HG03135 (cell line): ENCODE results near the gene SUPT5H.

ENCODE experiments used
- ATAC-seq: cut with Tn5 transposase; IDR thresholded peaks from one replicate; pipeline ENCODE4 v1.9.1; 2021; ENCODE audit warnings: mild to moderate bottlenecking, moderate library complexity; ENCODE audit not compliant: unreplicated experiment

SUPT5H gene

DNA sequence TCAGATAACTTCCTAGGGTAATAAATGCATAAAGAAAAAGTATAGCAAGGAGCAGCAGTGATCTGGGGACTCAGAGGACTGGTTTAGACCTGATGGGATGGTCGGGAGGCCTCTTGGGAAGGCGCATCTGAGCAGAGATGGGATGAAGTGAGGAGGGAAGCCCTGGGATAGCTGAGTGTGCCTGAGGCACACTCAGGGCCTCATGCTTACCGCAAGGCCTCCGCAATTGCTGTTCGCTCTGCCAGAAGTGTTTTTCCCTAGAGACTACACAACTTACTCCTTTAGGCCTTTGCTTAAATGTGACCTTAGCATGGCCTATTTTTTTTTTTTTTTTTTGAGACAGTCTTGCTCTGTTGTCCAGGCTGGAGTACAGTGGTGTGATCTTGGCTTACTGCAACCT lies 49.3 kb downstream of the SUPT5H start:
- no peak for ATAC-seq

DNA sequence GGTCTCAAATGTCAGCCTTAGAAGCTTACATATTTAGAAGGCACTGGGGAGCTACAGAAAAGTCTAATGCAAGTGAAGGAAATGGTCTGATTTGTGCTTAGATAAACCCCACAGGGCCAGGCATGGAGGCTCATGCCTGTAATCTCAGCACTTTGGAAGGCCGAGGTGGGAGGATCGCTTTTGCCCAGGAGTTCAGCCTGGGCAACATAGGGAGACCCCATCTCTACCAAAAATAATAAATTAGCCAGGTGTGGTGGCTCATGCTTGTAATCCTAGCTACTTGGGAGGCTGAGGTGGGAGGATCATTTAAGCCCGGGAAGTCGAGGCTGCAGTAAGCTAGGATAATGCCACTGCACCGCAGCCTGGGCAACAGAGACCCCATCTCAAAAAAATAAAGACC lies 50.7 kb downstream of the SUPT5H start:
- ATAC-seq: no peak

DNA sequence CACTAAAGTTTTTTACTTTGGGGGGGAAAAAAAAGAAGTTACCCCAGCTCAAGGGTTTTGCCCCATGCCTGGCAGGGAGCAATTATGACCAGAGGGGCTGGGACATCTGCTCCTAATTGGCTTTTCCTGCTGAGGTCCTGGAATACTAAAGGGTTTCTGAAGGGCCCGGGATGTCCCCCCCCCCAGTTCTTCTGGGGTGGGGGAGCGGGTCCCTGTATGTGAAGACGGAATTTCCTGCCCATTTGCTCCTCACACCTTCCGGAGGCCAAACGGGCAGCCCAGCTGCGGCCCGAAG lies 52.3 kb downstream of the SUPT5H start:
- ATAC-seq: no peak

DNA sequence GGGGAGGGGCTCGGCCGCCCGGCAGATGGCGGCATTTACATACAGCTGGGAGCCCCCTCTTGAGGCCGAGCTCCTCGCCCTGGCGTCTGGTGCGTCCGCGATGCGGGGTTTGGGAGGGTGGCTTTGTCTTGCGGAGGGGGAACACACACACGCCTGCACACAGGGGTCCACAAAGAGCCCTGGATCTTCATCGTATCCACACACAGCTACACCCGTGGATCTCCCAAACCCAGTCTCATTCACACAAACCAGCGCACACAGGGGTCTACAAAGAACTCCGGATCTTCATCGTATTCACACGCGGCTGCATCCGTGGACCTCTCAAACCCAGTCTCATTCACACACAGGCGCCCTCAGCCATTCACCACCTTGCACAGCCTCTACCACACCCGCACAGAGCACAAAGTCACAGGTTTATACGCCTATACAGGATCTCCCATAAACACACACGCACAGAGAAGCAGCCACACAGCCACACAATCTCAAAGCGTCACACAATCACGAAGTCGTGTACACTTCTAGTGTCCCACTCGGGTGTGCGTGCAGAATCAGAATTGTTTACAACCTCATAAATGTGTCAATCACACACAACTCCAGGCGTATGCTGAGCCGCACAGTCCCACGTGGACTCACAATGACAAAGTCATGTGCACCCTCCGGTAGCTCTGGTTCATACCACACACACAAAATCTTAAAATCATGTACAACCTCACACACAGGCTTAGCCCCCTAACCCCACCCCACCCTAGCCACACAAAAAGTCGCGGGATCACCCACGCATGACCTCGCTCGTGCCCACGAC lies 52.8 kb downstream of the SUPT5H start:
- ATAC-seq: no peak

DNA sequence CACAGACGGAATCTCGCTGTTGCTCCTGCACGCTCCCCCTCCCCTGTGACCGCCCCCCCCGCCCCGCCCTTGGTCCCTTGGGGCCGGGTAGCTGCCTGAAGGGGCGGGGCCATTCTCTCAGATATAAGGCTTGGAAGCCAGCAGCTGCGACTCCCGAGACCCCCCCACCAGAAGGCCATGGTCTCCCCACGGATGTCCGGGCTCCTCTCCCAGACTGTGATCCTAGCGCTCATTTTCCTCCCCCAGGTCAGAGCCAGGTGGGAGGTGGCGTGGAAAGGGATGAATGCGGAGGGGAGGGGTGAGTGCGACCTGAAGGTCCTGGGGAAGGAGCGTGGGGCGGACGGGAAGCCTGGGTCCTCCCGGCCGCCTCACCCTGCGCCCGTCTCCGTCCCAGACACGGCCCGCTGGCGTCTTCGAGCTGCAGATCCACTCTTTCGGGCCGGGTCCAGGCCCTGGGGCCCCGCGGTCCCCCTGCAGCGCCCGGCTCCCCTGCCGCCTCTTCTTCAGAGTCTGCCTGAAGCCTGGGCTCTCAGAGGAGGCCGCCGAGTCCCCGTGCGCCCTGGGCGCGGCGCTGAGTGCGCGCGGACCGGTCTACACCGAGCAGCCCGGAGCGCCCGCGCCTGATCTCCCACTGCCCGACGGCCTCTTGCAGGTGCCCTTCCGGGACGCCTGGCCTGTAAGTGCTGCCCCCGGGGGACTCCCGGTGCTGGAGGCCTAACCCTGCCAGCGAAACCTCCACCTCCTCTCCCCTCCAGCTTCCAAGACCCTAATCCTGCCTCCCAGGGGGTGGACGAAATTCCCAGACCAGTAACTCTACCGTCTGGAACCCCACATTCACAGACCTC lies 53.6 kb downstream of the SUPT5H start, which contains the start of gene DLL3:
DLL3 (plus strand) TSS at position 150 of the 845 bp plus-strand sequence; CDS start at position 178, 28 bp downstream.
- ATAC-seq: no peak

DNA sequence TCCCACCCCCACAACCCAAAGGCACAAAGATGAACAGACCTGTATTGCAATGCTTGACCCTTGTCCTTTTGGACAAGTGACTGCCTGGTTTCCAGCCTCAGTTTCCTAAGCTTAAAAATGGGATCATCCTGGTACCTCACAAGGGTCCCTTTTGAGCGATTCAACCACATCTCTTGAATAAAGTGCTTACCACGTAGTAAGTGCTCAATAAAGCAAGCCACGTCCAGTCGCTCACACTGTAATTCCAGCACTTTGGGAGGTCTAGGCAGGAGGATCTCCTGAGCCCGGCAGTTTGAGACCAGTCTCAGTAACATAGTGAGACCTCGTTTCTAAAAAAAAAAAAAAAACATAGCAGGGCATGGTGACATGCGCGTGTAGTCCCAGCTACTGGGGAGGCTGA lies 54.5 kb downstream of the SUPT5H start:
- no peak for ATAC-seq

DNA sequence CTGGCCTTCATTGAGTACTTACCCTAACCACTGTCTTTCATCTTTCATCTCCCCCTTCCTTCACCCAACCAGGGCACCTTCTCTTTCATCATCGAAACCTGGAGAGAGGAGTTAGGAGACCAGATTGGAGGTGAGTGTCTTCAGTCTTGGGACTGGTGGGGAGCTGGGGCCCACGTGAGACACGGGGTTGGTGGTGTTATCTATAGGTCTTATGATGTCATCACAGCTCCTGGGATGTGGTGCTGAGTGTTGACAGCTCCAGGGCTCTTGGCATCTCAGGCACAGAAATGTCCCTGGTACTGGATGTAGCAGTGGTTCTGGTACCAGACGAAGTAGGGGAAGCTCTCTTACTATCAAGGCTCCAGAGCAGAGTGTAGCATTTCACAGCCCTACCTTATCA lies 55.2 kb downstream of the SUPT5H start:
- ATAC-seq: no peak

DNA sequence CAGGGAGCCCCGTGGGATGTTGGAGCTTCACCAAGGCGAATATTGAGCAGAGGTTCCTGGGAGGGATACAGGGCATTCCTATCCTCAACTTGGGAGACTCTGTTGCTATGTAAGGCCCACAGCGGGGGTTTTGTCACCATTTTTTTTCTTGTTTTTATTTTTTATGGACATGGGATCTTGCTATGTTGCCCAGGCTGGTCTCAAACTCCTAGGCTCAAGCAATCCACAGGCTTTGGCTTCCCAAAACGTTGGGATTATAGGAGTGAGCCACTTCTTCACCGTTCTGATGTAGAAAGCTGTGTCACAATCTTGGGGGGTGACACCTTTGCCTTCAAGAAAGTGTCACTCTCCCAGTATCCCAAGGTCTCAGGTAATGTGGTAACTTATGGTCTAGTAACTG lies 56.0 kb downstream of the SUPT5H start:
- no peak for ATAC-seq

DNA sequence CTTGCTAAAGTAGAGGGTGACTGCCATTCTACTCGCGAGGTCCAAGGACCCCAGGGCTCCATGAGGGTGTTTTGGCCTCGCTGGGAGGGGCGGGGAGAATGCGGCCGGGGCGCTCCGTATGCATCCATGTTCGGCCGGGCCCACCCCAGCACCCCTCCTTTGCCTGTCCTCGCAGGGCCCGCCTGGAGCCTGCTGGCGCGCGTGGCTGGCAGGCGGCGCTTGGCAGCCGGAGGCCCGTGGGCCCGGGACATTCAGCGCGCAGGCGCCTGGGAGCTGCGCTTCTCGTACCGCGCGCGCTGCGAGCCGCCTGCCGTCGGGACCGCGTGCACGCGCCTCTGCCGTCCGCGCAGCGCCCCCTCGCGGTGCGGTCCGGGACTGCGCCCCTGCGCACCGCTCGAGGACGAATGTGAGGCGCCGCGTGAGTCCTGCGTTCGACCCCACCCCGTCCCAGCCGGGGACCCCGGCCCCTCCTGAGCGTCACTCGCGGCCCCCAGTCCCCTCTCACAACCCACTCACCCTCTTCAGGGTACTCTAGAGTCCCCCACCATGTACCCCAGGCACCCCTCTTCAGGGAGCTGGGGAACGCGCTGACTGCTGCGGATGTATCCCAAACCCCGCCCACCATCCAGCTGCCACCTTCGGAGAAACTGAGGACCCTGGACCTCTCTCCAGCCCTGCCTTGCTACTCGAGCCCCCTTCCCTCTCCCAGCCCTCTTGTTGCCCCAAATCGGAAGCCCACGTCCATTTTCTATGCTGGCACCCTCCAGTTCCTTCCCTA lies 57.4 kb downstream of the SUPT5H start:
- ATAC-seq: no peak

DNA sequence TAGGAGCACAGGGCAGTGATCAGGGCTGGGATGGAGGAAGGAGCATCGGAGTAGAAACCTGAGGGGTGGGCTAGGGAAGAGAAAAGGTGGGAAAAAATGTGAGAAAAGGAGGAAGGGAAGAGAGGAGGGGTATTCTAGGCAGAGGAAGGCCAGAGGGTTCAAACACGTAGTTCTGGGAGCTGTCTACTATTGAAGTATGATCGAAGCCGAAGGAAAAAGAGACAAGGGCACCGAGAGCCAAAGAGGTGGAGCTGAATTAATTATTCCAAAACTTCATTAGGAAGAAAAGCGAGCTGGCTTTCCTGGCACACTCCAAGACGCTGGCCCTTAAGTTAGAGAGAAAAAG lies 61.2 kb downstream of the SUPT5H start:
- no peak for ATAC-seq

DNA sequence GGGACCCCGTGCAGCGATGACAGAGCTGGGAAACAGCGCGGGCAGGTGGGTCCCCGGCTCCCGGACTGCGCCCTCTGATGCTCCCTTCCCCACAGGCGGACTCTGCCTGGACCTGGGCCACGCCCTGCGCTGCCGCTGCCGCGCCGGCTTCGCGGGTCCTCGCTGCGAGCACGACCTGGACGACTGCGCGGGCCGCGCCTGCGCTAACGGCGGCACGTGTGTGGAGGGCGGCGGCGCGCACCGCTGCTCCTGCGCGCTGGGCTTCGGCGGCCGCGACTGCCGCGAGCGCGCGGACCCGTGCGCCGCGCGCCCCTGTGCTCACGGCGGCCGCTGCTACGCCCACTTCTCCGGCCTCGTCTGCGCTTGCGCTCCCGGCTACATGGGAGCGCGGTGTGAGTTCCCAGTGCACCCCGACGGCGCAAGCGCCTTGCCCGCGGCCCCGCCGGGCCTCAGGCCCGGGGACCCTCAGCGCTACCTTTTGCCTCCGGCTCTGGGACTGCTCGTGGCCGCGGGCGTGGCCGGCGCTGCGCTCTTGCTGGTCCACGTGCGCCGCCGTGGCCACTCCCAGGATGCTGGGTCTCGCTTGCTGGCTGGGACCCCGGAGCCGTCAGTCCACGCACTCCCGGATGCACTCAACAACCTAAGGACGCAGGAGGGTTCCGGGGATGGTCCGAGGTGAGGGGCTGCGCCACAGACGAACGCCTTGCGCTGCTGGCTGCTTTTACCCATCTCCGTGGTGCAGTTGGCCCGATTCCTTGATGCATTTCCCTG lies 61.7 kb downstream of the SUPT5H start:
- ATAC-seq: no peak

DNA sequence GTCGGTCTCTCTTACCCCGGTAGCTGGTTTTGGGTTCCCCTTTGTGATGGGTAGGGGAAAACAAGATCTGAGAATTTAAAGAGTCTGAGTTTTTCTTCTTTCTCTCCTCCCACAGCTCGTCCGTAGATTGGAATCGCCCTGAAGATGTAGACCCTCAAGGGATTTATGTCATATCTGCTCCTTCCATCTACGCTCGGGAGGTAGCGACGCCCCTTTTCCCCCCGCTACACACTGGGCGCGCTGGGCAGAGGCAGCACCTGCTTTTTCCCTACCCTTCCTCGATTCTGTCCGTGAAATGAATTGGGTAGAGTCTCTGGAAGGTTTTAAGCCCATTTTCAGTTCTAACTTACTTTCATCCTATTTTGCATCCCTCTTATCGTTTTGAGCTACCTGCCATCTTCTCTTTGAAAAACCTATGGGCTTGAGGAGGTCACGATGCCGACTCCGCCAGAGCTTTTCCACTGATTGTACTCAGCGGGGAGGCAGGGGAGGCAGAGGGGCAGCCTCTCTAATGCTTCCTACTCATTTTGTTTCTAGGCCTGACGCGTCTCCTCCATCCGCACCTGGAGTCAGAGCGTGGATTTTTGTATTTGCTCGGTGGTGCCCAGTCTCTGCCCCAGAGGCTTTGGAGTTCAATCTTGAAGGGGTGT lies 62.5 kb downstream of the SUPT5H start:
- ATAC-seq: no peak

DNA sequence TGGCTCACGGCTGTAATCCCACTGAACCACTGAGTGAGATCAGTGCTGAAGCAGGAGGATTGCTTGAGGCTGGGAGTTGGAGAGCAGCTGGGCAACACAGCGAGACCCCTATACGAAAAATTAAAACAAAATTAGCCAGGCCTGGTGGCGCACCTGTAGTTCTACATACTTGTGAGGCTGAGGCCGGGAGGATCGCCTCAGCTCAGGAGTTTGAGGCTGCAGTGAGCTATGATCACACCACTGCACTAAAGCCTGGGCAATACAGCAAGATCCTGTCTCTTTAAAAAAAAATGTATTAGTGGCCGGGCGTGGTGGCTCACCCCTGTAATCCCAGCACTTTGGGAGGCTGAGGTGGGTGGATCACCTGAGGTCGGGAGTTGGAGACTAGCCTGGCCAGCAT lies 63.2 kb downstream of the SUPT5H start:
- ATAC-seq: no peak

DNA sequence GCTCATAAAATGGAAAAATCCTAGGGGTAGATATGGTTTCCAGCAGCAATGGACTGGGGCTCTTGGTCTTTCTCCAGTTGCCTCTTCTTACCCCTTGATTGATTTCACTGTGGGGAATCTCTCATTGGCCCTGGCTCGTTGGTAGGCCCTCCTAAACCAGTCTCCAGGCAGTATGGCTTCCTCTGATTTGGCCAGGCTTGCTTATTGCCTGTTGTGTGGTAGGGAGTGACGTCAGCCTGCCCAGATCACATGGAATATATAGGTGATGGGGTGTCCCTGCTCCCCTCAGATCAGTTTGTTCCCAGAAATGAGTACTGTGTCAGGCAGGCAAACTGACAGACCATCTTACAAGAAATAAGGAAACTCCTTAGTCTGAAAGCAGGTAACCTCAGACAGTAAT lies 63.9 kb downstream of the SUPT5H start:
- no peak for ATAC-seq

DNA sequence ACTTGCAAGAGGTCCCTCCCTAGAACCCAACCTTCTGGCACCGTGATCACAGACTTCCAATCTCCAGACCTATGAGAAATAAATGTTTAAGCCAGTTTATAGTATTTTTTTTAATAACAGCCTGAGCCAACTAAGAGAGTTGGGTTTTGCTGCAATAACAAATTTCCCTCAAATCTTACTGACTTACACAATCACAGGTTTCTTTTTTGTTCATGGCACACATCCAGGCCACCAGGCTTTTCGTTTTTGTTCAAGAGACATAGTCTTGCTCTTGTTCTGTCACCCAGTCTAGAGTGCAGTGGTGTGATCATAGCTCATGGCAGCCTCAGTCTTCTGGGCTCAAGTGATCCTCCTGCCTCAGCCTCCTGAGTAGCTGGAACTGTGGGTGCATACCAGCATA lies 67.6 kb downstream of the SUPT5H start:
- ATAC-seq: no peak

DNA sequence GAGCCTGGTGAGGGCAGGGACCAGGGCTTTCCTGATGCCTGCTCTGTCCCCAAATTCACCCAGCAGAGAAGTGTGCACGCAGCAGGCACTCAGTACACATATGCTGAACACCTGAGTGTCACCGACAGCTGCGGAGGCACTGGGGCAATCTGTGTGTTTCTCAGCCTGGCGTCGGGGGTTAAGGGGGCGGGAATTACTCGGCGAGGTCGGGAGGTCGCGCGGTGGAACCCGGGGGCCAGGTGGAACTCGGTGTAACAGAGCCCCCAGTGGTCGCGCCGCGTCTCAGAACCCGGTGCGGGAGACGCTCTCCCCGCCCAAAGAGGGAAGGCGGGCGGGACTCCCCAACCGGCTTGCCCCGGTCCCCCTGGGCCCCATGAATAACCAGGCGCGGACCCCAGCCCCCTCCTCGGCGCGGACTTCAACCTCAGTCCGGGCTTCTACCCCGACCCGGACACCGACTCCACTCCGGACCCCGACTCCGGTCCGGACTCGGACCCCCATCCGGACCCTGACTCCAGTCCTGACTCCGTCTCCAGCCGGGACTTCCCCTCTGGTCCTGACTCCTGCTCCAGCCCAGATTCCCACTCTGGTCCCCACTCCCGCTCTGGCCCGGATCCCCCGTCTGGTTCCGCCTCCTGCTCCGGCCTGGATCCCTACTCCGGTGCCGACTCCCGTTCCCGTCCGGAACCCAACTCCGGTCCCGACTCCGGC lies 69.6 kb downstream of the SUPT5H start, which contains the start of gene SELENOV:
SELENOV (plus strand) TSS at position 300 of the 711 bp plus-strand sequence; CDS start at position 374, 74 bp downstream.
- ATAC-seq: no peak

DNA sequence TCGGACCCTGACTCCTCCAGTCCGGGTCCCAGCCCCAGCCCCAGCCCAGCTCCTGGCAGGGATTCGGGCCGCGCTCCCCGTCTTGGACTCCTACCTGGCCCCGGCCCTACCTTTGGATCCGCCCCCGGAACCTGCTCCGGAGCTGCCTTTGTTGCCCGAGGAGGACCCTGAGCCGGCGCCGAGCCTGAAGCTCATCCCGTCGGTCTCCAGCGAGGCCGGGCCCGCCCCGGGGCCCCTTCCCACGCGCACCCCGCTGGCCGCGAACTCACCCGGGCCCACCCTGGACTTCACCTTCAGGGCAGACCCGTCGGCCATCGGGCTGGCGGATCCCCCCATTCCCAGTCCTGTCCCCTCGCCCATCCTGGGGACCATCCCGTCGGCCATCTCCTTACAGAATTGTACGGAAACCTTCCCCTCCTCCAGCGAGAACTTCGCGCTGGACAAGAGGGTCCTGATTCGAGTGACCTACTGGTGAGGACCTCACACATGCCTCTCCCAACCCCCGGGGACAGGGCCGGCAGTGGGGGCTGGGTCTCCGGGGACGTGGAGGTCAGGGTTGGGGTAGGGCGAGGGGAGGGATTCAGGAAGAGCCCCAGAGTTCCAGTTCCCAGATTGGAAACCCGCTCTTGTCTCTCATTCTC lies 70.3 kb downstream of the SUPT5H start:
- ATAC-seq: no peak

DNA sequence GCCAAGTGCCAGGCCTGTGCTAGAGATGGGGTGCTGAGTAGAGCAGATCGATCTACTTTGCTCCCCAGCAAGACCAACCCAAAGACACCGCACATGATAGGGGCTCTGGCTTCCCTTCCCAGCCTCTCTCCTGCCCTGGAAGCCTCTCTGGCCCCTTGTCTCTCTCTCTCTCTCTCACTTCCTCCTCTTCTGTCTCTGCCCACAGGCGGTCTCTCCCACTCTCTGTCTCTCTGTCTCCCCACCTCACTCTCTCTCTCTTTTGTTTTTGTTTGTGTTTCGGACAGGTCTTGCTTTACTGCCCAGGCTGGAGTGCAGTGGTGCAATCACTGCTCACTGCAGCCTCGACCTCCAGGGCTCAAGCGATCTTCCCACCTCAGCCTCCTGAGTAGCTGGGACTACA lies 70.9 kb downstream of the SUPT5H start:
- no peak for ATAC-seq

DNA sequence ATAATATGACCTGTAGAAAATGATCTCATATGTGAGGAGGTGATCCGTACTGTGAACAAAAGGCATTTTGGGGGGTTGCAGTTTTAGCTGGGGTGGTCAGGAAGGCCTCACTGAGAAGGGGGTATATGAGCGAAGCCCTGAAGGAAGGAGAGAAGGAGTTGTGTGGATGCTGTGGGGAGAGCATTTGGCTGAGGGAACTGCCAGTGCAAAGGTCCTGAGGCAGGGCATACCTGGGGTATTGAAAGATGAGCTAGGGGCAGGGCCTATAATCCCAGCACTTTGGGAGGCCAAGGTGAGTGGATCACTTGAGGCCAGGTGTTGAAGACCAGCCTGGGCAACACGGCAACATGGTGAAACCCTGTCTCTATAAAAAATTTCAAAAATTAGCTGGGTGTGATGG lies 72.0 kb downstream of the SUPT5H start:
- ATAC-seq: no peak
